Posterior vena cava (tissue), 2 donors: ENCODE measurements around the gene IGLL1. TPM values are rescaled to one million over a fixed set of nuclear protein-coding genes. Genes with fewer than 3 reads are reported as not detected.
"Not testable (repeated sequence)": the region's sequence is repeated elsewhere in the genome, so short reads cannot be mapped to it uniquely, and the experiment has no call there.

Experiments used
- DNase-seq: peaks from one replicate; pipeline ENCODE4 v3.0.0-alpha.2; 2020; ENCODE audit warnings: low spot score
- intact Hi-C, 2 donors: fragments of 100-400 bp; cut with DNase I; formaldehyde crosslinking; loops; one replicate each; pipeline versions ENCODE4 v1.14.1 to v1.14.2; 2022 to 2023
- total RNA-seq, 2 donors: library from RNA; stranded (reverse); fragmentation: NEBNext Ultra II Directional; extraction: Animal tissue kit (Norgen Biotek cat#: 25700); gene quantifications; one replicate each; pipeline ENCODE4 v1.2.1, GENCODE V29; 2021
- donor health status: DM: yes; HTN: yes; CAD: no.
- donor health status: DM: yes; HTN: yes; CAD: no.

IGLL1 gene
- total RNA-seq, 2 donors from 2014 or later: not detected

DNA sequence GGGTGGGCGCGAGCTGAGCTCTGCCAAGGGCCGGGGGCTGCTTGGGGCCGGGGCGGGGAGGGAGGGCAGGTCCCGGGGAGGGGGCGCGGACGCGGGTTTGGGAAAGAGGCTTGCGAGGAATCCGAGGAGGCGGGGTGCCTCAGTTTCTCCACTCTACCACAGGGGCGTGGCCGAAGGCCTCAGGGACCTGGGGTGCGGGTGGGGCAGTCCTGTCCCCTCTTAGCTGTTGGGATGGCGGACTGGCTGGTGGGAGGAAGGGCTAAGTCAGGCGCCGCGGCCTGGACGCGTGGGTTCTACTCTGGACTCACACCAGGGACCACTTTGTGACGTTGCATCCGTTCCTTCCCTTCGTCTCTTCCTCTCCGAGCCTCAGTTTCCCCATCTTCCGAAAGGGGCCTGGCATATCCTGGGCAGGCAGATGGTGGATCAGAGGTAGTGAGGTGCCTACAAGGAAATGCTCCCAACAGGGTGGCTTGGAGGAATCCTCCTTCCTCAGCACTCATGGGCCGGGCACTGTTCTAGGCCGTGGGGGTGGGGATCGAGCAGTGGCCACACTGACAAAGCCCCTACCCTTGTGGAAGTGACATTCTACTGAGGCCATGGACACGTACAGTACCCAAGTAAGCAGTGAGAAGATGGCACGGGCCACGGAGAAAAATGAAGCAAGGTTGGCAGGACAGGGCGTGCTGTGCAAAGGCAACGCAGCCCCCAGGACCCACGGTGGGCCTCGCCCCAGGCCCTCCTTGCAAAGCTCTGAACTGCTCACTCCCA lies 13.2 kb downstream of the IGLL1 start:
- intact Hi-C loops: no loop called here
- peak; percentile 73 for DNase-seq

DNA sequence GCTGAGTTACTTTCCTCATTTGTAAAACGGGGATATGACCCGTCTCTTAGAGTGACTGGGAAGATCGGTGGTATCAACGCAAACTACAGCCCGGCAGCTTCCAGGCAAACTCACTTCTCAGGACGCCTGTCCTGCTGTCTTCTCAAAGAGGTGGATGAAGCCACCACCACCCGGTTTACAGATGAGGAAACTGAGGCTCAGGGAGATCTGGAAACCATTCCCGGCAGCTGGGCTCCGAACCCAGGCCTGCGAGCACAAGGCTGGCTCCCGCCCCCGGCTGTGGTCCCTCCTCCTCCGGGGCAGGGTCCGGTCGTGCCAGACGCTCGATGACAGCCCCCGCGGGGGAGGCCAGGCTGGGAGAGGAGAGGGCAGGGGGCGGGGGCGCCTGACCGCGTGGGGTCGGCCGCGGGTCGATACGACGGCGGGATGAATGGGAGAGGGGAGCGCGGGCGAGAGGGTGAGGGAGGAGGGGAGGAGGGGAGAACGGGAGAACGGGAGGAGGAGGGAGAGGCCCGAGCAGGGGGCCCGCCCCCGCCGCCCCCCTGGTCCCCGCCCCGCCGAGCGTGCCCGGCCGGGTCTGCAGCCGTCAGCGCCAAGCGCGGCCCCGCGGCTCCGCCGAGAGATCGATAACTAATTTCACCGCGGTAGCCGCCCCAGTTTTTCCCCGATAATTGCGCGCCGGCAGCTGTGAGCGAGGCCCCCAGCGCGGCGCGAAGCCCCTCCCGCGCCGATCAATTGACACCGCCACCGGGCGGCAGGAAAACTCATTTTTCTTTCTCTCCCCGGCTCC lies 14.0 kb downstream of the IGLL1 start:
- peak; percentile 75 for DNase-seq
- intact Hi-C loops: no loop called here

DNA sequence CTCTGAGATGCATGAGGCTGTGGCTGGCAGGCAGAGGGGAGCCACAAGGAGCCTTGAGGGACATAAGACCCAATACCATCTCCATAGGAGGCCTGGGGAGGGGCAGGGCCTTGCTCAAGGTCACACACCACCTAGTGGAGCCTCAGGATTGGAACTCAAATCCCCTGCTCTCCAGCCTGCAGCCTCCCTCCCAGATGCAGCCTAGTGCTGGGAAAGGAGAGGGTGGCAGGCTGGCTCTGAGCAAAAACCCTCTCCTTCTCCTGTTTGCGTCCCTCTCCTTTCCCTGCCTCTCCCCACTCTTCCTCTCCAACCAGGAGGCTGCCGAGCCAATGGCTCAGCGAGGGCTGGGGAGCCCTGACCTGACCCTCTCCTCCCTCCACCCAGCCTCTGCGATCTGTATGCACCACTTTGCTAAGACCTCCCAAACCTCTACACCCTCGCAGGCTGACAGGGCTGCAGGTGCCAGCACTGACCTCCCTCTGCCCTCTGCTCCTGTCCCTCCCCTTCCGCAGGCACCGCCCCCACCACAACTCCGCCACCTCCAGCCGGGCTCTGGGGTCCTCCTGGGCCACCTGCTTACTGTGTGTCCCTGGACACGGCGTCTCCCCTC lies 14.7 kb downstream of the IGLL1 start:
- intact Hi-C loops: no loop called here
- DNase-seq: peak; percentile 59

DNA sequence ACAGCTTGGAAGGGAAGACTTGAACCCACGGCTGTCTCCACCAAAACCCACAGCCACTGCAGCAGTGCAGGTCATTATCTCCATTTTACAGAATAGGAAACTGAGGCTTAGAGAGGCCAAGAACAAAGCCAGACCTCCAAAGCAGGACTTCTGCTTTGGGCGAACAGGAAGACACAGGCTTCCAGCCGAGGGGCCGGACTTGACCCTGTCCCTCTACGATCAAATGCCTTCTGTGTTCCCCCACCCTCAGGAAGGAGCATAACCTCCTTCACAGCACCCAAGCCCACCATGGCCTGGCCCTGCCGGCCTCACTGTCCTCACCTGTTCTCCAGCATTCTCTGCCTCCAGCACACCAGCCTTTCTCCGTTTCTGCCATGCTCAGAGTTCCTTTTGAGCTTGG lies 15.8 kb downstream of the IGLL1 start:
- peak; percentile 65 for DNase-seq
- intact Hi-C loops: no loop called here

DNA sequence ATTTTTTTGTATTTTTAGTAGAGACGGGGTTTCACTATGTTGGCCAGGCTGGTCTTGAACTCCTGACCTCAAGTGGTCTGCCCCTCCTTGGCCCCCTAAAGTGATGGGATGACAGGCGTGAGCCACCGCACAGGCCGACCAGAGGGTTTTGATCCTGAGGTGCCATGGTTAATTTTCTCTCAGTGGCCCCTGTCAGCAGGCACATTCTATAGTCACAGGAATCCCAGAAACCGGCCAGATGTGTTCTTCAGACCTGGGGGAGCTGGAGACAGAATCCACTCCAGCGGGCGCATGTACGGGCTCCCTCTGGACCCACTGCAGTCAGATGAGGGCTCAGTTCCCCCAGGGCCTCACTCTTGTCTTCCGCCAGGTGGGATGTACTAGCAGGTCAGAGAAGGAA lies 17.0 kb downstream of the IGLL1 start:
- DNase-seq: peak; percentile 28
- intact Hi-C loops: no loop called here

DNA sequence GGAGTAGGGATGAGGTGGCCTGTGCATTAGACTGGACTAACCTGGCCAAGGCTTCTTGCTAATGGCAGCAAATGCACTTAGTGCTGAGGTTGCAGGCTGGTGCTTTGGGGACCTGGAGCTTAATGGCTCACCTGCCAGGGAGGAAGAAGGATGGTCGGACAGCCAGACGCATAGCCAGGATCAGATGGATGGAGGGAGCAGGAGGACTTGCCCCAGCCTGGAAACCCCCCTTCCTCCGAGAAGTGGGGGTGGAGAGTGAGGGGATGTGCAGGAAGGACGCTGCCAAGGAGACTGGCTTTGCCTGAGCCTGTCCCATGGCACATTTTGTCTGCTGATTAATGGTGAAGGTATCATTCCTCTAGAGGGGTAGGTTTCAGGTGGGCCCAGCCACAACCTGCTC lies 17.9 kb downstream of the IGLL1 start:
- DNase-seq: peak; percentile 44
- intact Hi-C loops: no loop called here

DNA sequence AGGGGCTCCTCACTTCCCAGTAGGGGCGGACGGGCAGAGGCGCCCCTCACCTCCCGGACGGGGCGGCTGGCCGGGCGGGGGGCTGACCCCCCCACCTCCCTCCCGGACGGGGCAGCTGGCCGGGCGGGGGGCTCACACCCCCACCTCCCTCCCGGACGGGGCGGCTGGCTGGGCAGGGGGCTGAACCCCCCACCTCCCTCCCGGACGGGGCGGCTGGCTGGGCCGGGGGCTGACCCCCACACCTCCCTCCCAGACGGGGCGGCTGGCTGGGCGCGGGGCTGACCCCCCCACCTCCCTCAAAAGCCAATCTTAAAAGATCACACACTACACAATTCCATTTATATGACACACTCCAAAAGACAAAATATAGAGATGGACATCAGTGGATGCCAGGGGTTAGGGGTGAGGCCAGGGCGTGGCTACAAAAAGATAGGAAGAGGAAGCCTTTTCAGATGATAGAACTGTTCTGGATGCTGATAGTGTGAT lies 19.0 kb downstream of the IGLL1 start:
- intact Hi-C loops: not testable (repeated sequence)
- peak; percentile 64 for DNase-seq

DNA sequence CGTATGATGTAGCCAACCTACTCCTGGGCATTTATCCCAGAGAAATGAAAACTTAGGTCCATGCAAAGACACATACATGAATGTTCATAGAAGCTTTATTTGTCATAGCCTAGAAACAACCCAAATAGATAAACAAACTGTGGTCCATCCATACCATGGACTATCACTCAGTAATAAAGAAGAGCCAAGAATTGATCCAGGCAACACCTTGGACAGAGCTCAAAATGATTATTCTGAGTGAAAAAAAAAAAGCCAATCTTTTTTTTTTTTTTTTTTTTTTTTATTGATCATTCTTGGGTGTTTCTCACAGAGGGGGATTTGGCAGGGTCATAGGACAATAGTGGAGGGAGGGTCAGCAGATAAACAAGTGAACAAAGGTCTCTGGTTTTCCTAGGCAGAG lies 19.9 kb downstream of the IGLL1 start:
- intact Hi-C loops: not testable (repeated sequence)

DNA sequence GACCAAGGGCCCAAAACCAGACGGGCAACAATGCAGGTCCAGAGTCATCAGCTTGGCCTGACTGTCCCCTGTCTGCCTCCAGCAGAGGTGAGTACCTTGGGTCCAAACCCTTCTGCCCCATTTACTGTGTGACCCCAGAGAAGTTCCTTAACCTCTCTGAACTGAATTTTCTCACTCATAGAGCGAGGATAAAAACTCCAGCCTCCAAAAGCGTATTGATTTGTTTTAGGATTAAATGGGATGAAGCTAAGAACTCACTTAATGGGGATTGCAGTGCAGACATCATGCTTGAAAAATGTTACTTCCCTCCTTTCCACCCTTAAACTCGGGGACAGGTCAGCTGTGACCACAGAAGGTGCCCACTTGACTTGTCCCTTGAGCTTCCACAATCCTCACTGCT lies 22.6 kb downstream of the IGLL1 start:
- intact Hi-C loops: loop anchor here in 1 of 2 donors (10.0 kb wide), 1 partner anchor 153 kb away; no protein-coding TSS in a partner anchor
- DNase-seq: no peak

More for the DNA sequence above, 19.9 kb downstream of the IGLL1 start:
- not testable (repeated sequence) for DNase-seq

DNA sequence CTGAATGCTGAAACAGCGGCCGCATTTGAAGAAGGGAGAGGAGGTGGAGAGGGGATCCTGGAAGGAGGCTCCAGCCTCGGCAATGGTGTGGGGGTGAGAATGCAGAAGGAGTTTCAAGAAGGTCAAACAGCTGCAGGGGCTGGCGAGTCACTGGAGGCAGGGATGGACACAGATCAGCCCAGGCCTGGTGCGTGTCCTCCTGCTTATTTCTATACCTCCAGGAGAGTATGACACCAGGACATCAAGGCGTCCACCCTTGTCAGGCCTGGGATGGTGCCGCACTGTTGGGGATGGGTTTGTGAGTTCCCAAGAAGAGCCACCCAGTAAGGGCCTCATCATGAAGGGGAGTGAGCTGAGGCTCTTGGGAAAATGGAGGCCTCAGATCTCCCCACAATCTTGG lies 23.1 kb downstream of the IGLL1 start:
- peak; percentile 46 for DNase-seq
- intact Hi-C loops: loop anchor here in 1 of 2 donors (10.0 kb wide), 1 partner anchor 152 kb away; no protein-coding TSS in a partner anchor

DNA sequence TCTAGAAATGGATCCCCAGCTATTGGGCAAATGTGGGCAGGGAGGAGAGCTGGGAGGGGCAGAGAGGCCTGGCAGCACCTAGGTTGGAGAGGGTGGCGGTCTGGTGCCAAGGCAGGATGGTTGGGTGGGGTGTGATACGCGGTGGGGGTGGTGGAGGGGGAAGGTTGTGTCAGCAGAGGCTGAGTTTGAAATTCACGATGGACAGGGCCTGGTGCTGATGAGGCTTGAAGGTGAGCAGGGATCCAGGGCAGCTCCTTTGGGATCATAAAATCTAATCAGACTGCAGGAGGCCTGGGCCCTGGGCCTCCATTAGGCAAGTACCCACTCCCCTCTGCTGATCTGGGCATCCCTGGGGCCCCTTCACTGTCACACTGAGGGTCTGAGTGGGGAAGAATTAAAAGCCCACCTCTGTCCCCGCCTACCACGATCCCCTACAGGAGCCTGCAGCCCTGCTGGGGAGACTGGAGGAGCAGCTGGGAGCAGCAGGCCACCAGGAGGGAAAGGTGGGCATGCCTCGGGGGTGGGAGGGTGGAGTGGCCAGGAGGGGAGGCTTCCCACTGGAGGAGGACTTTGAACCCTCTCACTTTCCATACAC lies 24.0 kb downstream of the IGLL1 start:
- peak; percentile 50 for DNase-seq

DNA sequence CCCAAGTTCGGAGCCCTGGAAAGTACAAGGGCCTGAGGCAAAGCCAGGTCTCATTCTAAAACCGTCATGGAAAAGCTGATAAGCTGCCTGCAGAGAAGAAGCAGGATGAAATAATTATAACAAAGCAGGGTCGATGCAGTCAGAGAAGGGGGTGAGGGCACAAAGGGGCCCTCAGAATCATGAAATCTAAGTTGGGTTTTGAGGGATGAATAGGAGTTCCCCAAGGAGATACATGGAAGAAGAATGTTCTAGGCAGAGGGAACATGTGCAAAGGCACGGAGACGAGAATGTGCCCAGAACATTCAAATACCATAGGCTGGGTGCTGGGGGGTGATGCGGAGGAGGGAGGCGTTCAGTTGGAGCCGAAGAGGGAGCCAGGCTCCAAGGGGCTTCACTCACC lies 25.0 kb downstream of the IGLL1 start:
- DNase-seq: no peak
- intact Hi-C loops: loop anchor here in 1 of 2 donors (10.0 kb wide), 1 partner anchor 150 kb away; no protein-coding TSS in a partner anchor

More for the DNA sequence above, 24.0 kb downstream of the IGLL1 start:
- intact Hi-C loops: loop anchor here in 1 of 2 donors (10.0 kb wide), 1 partner anchor 151 kb away; no protein-coding TSS in a partner anchor

DNA sequence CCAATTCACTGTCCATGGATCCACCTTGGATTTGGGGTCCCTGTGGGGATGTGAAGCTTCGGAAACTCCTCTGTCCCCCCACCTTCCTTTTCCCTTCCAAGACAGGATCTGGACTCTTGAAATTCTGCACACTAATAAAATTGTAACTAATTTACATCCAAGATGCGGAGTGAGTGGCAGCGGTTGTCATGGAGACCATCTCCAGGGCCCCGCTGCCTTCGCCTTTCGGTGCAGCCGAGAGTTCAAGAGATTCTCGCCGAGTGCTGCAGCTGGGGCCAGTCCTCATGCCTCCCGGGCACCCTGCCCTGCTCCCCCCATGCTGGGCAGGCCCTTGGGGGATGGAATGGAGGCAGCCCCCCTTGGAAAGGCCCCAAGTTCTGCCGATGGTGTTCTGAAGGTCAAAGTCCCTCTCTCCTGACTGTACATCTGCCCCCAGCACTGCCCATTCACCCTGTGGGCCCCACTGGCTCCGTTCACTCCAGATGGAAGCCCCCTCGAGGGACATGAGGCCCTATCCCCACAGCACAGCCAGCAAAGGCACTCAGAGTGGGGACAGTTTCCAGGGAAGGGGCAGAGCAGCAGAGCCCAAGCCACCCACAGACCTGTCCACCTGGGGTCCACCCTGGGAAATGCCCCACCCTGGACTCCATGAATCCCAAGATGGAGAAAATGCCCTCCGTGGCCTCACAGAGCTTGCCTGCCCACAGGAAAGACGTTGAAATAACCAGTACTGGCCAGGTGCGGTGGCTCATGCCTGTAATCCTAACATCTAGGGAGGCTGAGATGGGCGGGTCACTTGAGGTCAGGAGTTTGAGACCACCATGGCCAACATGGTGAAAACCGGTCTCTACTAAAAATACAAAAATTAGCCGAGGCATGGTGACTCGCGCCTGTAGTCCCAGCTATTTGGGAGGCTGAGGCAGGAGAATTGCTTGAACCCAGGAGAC lies 25.9 kb downstream of the IGLL1 start:
- DNase-seq: peak; percentile 41
- intact Hi-C loops: loop anchor here in 1 of 2 donors (10.0 kb wide), 1 partner anchor 149 kb away; no protein-coding TSS in a partner anchor

DNA sequence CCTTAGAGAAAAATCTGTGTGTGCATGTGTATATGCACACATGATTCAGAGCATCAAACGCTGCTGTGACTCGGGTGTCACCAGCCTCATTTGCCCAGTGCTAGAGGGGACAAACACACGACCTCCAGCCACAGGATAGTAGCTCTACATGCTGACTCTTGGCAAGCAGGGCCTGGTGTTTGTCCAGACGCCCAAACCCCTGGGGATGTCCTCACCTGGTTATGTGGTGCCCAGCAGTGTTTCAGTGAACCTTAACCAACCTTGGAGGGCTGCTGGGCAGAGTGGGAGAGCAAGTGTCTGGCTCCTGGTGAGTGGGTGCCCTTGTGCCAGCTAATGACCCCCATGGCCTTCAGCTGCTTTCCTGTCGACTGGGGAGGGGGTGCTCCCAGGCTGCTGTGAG lies 26.7 kb downstream of the IGLL1 start:
- intact Hi-C loops: loop anchor here in 1 of 2 donors (10.0 kb wide), 1 partner anchor 149 kb away; no protein-coding TSS in a partner anchor
- DNase-seq: peak; percentile 31

DNA sequence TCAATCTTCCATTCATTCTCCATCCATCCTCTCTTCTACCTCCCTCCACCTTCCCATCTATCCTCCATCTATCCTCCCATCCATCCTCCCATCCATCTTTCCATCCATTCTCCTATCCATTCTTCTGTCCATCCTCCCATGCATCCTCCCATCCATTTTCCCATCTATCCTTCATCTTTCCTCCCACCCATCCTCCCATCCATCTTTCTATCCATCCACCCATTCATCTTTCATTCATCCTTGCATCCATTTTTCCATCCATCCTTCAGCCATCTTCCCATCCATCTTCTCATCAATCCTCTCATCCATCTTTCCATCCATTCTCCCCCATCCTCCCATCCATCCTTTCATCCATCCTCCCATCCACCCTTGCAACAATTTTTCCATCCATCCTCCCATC lies 27.5 kb downstream of the IGLL1 start:
- intact Hi-C loops: loop anchor here in 1 of 2 donors (10.0 kb wide), 1 partner anchor 148 kb away; no protein-coding TSS in a partner anchor
- no peak for DNase-seq

DNA sequence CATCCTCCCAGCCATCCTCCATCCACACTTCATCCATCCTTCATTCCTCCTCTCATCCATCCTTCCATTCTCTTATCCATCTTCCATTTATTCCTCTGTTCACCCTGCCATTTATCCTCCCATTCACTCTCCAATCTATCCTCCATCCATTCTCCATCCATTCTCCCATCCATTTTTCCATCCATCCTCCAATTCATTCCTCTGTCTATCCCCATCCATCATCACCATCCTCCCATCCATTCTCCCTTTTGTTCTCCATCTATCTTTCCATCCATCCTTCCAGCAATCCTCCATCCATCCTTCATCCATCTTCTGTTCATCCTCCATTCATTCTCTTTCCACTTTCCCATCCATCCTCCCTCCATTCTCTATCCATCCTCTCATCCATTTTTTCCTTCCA lies 28.7 kb downstream of the IGLL1 start:
- intact Hi-C loops: loop anchor here in 1 of 2 donors (10.0 kb wide), 1 partner anchor 147 kb away; no protein-coding TSS in a partner anchor
- no peak for DNase-seq

DNA sequence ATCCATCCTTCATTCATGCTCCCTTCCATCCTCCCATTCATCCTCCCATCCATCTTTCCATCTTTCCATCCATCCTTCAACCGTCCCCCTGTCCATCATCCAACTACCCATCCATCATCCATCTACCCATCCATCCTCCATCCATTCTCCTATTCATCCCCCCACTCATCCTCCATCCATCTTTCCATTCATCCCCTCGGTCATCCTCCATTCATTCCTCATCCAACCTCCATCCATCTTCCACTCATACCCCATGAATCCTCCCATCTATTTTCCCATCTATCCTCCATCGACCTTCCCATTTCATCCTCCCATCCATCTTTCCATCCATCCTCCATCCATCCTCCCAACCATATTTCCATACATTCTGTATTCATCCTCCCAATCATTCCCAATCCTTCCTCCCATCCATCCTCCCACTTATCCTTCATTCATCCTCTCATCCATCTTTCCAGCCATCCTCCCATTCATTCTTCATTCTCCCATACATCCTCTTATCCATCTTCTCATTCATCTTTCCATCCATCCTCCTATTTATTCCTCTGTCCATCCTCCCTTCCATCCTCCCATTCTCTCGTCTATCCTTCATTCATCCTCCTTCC lies 29.9 kb downstream of the IGLL1 start:
- intact Hi-C loops: loop anchor here in 1 of 2 donors (10.0 kb wide), 1 partner anchor 145 kb away; no protein-coding TSS in a partner anchor
- no peak for DNase-seq
